NCI-H1694 (cell line): ENCODE measurements around the gene VIL1.

Experiments
- DNase-seq: peaks from one replicate; lab custom pipeline; 2025; lab: John Stamatoyannopoulos, UW

VIL1 gene

DNA sequence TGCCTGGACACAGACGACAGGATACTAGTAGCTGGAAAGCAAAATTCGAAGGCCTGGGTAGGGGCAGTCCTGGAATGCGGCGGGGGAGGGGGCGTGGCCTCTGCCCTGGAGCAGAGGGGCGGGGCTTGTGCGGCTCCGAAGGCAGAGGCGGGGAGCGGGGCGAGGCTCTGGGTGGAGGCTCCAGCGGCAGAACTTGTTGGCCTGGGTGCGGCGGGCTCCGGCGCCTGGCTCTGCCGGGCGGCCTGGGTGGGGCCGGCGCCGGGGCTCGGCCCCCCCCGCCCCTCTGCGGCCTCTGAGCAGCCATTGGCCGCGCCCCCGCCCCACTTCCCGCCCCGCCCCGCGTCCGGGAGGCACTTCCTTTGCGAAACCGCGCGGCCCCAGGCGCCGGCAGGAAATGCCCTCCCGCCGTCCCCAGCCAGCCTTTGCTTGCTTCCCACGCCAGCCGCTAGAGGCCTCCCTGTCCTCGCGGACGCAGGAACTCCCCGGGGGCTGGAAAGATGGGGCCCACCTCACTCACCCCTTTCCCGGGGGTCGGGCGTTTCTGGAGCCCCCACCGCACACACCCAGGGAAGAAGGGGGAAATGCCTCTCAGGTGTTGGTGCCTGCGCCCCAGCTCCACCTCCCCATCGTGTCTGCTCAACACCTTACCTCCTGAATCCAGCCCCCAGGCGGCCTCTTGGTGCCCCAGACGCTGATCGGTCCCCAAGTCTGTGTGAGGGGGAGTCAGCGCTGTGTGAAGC lies 12.5 kb upstream of the VIL1 start:
- DNase-seq, result peak; percentile 88

DNA sequence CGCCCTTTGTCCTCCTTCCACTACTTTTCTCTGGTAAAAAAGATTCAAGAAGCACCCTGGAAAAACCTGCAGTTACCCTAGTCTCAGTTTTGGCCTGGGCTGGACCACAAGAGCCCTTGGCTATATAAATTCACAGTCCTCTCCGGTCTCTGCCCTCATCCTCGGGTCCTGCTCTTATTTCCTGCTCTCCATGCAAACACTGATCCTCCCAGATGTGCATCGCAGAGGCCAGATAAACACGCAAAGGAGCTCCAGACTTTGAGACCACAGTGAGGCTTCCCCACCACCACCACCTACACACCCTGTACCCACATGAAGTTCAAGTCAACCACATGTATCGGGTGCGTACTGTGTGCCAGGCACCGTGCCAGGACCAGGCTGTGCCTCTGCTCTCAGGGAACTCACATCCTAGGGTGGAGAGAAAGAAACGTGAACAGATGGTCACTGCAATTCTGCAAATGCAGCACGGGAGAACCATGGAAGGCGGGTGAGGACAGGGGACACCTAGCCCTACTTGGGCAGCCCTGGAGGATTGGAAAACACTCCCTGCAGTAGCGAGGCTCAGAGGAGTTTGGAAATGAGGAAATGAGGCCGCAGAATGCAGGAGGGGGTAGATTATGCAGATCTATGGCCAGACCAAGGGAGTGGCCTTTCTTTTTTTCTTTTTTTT lies 11.8 kb upstream of the VIL1 start:
- peak; percentile 94 for DNase-seq

DNA sequence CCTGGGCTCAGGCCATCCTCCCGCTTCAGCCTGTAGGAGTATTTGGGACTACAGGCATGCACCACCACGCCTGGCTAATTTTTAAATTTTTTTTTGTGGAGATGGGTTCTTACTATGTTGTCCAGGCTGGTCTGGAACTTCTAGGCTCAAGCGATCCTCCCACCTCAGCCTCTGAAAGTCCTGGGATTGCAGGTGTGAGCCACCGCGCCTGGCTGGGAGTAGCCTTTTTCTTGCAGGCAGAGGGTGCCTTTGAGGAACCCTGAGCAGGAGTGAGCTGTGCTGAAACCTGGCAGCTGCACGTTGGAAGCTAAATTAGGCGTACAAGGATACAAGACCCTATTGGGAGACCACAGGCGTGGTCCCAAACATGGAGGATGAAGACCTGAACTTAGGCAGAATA lies 11.2 kb upstream of the VIL1 start:
- no peak for DNase-seq

DNA sequence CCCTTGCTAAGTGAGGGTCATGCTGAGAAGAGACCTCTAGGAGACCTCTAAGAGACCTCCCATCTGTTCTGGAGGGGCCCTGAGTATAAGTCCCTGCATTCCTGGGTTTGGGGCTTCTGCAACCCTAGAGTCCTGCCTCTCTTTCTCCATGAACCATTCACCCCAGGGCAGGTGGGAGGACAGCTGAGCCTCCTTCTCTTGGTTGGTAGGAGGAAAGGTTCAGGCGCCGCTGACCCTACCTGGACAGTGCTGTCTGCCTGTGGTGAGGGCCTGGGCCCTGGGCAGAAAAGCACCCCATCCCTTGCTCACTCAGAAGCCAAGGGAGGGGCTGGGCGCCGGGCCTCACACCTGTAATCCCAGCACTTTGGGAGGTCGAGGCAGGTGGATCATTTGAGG lies 604 bp upstream of the VIL1 start:
- no peak for DNase-seq

DNA sequence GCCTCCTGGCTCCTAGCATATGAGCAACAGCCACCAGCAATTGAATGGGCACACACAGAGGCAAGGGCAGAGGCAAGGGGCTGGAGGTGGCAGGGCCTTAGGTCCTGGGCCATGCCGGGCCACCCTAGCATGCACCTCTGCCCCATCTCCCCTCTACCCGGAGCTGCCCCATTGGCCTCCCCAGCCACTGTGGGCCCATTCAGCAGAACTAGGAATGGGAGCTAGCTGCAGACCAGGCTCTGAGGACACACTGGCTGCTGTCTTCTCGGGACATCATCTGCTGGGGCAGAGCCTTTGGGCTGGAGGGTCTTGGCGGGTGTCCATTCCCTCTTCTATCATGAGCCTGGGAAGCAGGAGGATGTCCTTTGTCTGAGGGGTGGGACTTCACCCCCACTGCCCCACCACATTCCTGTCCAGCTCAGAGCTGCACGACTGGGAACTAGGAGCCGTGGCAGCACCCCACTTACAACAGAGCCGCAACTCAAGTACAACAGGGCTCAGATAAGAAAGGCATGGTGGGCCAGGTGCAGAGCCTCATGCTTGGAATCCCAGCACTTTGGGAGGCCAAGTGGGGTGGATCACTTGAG lies 800 bp downstream of the VIL1 start:
- DNase-seq, result no peak

DNA sequence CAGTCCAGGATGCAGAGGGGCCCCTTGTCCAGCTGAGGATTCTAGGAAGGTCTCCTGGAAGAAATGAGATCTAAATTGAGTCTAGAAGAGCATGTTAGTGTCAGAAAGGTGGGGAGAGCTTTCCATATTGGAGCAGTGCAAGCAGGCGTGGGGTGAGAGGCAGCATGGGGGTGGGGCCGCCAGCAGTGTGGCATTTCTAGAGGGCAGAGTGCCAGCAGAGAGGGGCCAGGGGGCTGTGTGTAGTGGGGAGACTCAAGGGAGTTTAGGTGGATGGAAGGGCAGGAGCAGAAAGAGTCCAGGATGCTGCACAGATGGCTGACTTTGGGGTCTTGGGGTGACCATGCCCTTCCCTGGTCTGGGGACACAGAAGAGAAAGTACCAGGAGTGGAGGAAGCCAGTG lies 2.1 kb downstream of the VIL1 start:
- DNase-seq, result no peak

DNA sequence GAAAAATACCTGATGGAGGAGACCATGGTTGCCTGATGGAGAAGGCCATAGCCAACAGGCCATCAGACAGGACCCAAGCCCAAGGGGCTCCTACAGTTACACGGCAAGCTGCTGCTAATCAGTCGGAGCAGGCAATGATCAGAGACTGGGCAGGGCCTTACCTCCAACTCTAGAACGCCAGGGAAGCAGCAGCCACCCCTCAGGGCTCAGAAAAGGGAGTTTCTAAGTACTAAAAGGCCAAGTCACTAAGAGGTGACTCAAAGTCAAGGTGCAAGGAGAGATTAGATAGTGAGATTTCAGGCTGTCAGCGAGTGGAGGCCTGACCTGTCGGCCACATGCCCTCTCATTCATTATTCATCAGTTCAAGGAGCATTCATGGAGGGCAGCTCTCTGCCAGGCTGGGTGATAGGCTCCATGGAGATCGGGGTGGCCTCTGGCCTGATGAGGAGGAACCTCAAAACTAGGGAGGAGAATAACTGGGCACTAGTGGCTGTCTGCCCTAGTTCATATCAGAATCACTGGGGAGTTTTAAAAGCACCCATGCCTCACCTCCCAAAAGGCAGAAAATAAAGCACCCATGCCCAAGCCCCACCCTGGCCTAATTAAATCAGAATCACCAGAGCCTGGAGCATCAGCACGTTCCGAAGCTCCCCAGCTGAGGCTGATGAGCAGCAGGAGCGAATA lies 3.6 kb downstream of the VIL1 start:
- DNase-seq, result no peak

DNA sequence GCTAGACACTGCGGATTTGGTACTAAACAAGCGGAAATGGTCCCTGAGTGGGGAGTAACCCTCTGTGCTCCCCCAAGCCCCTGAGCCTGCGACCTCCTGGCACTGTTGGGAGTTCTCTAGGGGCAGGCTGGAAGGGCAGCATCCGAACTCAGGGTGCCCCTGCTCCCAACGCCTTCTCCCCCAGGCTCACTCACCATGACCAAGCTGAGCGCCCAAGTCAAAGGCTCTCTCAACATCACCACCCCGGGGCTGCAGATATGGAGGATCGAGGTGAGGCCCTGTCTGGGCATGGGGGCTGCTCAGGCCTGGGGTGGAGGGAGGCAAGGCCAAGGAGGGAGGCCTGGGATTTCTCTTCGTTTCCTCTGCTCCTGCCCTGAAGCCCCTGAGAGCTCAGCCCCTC lies 4.7 kb downstream of the VIL1 start:
- DNase-seq, result no peak

DNA sequence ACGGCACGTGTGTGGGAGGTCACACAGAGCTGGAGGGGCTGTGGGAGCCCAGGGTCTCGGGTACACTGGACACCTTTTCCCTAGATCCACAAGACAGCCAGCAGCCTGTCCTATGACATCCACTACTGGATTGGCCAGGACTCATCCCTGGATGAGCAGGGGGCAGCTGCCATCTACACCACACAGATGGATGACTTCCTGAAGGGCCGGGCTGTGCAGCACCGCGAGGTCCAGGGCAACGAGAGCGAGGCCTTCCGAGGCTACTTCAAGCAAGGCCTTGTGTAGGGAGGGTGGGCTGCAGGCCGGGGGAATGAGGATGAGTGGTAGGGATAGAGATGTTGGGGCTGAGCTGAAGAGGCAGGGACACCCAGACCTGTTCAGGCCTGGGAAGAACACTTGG lies 6.6 kb downstream of the VIL1 start:
- DNase-seq, result no peak

DNA sequence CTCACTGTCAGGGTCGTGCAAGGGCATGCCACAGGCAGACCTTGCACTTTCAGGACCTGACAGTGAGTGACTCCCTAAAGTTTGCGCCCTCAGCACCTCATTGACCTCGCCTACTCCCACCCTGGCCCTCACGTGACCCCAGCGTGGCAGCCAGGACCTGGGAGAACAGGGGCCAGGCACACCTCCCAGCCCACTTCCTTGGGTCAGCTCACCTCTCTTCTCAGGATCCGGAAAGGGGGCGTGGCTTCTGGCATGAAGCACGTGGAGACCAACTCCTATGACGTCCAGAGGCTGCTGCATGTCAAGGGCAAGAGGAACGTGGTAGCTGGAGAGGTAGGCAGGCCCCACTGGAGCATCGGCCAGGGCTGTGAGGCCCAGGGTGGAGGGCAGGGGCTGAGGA lies 8.8 kb downstream of the VIL1 start:
- no peak for DNase-seq

DNA sequence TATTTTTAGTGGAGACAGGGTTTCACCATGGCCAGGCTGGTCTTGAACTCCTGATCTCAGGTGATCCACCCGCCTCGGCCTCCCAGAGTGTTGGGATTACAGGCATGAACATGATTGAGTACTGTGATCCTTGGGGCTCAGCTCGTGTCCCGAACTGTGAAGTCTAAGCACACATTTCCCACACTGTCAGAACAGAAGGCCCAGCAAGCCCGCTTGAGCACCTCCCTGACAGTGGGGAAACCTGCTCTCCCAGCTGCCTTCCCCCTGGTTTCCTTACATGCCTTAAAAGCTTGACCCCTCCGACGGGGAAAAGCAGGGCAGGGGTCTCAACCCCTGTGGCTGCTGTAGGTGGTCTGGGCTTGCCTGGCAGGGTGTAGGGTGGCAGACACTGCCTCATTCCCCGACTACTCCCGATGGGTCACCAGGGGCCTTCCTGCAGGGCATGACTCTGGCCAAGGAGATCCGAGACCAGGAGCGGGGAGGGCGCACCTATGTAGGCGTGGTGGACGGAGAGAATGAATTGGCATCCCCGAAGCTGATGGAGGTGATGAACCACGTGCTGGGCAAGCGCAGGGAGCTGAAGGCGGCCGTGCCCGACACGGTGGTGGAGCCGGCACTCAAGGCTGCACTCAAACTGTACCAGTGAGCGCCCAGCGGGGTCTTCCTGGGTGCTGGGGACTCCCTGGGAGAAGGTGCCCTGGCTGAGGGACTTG lies 10.1 kb downstream of the VIL1 start:
- DNase-seq, result no peak

DNA sequence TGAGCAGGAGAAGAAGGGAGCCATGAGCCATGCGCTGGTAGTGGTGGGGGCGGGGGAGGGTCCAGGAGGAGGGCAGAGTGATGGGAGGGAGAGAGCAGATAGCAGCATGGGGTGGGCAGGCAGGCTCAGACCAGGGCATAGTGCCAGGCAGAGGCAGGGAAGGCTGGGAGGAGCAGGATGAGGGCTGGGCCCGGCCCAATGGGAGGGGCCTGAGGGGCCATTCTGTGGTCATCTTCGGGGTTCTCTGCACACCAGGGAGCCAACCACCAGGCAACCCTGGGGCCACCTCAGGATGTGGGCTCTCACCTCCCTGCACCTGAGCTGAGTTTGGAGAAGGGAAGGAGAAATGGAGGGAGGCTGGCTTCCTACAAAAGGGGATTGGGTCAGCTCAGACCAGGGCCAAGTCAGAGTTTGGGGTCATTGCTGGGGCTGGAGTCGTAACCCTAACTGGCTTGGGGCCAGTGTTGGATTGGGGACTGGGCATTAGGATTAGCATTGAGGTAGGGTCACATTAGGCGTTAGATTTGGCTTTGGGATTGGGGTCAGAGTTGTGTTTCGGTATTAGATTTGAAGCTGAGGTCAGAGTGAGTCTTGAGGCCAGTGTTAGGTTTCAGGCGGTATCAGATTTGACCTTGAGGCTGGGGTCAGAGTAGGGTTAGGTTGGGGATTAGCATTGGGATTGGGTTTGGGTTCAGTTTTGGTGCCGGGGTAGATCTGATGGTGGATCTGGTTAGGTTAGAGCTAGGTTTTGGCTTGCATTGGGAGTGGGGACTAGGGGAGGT lies 11.2 kb downstream of the VIL1 start:
- no peak for DNase-seq

DNA sequence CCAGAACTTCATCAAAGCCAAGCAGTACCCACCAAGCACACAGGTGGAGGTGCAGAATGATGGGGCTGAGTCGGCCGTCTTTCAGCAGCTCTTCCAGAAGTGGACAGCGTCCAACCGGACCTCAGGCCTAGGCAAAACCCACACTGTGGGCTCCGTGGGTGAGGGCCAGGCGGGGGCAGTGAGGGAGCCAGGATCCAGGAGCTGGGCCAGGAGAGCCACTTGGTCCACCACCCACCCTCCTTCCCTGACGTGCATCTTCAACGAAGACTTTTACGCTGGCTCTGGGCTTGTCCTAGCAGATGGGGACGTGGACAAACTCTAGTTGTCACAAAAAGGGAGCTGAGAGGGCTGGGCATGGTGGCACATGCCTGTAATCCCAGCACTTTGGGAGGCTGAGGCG lies 11.8 kb downstream of the VIL1 start:
- DNase-seq, result no peak

DNA sequence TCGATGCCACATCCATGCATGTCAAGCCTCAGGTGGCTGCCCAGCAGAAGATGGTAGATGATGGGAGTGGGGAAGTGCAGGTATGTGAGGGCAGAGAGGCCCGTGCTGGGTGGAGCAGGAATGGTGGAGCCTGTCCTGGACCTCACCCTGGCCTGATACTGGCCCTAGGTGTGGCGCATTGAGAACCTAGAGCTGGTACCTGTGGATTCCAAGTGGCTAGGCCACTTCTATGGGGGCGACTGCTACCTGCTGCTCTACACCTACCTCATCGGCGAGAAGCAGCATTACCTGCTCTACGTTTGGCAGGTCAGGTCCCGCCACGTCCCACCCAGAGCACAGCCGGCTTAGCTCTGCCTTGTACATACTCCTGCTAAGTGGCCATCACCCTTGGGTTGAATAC lies 13.0 kb downstream of the VIL1 start:
- no peak for DNase-seq

DNA sequence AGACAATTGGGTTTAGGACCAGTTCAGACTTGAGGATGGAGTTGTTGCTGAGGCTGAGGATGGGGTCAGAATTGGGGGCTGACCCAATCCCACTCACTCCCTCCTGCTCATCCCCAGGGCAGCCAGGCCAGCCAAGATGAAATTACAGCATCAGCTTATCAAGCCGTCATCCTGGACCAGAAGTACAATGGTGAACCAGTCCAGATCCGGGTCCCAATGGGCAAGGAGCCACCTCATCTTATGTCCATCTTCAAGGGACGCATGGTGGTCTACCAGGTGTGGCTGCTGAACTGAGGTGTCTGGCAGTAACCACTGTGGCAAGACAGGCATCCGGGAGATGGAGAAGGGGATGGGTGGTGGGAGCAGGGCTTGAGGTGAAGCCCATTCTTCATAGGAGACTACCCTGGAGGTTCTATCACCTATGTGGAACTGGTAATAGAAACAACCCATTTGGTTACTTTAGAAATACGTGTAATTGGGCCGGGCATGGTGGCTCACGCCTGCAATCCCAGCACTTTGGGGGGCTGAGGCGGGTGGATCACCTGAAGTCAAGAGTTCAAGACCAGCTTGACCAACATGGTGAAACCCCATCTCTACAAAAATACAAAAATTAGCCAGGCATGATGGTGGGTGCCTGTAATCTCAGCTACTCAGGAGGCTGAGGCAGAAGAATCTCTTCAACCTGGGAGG lies 13.9 kb downstream of the VIL1 start:
- no peak for DNase-seq

DNA sequence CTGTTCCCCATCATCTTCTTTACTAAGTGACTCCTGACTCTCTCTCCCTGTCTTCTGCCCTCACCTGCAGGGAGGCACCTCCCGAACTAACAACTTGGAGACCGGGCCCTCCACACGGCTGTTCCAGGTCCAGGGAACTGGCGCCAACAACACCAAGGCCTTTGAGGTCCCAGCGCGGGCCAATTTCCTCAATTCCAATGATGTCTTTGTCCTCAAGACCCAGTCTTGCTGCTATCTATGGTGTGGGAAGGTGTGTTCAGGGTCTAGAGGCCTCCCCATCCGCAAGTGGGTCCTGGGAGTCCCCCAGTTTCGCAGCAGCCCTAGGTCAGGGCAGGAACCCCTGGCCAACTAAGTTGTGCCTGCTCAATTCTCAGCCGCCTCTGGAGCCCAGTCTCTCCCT lies 15.5 kb downstream of the VIL1 start:
- DNase-seq, result no peak

DNA sequence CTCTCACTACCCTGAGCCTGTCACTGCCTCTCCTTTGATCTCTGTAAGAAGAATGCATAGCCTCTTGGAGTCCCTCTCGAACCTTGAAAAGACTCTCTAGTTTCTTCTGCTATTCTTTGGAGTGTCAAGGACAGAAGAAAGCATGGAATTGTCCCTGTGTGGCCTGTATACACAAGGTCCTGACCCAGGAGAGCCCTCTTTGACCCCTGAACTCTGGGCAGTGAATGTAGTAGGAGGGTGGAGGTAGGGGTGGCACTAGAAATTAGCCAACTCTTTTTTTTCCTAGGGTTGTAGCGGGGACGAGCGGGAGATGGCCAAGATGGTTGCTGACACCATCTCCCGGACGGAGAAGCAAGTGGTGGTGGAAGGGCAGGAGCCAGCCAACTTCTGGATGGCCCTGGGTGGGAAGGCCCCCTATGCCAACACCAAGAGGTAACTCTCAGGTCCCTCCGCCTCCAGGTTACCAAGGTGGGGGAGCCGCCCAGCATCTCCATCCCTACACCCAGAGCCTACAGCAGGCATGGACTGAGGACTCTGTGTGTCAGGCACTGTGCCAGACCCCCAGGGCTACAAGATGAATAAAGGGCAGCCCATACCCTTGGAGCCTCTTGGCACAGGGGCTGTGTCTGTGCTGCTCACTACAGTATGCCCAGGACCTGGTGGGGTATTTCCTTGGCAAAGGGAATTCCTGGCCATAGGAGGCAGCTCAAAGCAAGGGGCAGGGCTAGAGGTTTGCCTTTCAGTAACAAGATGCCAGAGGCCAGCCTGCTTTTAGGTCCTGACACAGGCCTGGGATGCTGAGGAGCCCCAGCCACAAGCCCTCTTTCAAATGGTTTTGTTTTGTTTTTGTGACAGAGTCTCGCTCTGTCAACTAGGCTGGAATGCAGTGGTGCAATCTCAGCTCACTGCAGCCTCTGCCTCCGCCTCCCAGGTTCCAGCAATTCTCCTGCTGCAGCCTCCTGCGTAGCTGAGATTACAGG lies 16.4 kb downstream of the VIL1 start:
- DNase-seq, result no peak

DNA sequence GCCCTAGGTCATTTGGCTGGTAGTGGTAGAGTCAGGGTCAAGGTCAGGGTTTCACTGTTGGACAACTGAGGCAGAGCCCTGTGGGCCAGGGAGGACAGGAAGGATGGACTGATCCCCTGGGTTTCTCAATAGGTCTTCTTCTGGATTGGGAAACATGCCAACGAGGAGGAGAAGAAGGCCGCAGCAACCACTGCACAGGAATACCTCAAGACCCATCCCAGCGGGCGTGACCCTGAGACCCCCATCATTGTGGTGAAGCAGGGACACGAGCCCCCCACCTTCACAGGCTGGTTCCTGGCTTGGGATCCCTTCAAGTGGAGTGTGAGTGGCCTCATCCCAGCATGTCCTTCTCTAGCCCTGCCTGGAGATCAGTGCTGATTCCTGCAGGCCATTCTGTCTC lies 18.1 kb downstream of the VIL1 start:
- DNase-seq, result no peak

DNA sequence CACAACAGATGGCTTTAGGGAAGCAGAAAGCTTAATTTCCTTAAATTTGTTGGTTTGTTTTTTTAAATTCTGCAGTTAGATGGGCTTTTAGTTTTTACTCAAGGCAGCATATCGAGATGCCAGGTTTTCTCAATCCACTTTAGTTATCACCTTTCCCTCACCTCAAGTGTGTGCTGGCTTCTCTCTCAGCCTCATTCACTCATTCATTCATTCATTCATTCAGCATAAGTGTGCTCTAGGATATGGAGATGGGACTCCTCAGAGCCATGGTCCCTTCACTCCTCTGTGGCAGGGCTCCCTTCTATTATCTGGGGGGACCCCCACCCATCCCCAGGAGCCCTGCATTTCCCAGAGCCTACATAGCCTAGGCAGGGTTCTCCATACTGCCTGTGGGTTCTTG lies 19.0 kb downstream of the VIL1 start:
- no peak for DNase-seq

DNA sequence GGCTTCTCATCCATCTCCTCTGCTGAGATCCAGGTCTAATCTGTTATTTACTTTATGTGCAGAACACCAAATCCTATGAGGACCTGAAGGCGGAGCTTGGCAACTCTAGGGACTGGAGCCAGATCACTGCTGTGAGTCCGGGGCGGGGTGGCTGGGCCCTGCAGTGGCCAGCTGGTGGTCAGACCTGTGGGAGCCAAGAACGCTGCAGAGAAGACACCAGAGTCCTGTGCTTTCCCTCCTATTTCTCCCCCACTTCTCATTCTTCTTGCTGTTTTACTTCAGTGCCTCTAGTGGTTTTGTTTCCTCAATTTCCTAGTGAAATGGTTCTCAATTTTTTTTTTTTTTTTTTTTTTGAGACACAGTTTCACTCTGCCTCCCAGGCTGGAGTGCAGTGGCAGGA lies 19.7 kb downstream of the VIL1 start:
- no peak for DNase-seq
